HG02840 (cell line): ENCODE measurements around the gene FBXO24.

Experiments
- ATAC-seq: cut with Tn5 transposase; IDR thresholded peaks from one replicate; pipeline ENCODE4 v1.9.1; 2021; ENCODE audit warnings: mild to moderate bottlenecking, moderate library complexity, moderate number of reproducible peaks; ENCODE audit not compliant: unreplicated experiment, low FRiP score

FBXO24 gene

GRCh38 chr7:100612730-100613390, 26.7 kb downstream of the FBXO24 start:
- ATAC-seq, result no peak

GRCh38 chr7:100613412-100614175, 27.5 kb downstream of the FBXO24 start:
- ATAC-seq, result no peak

GRCh38 chr7:100614308-100614861, 28.3 kb downstream of the FBXO24 start:
- no peak for ATAC-seq

GRCh38 chr7:100620239-100620638, 34.1 kb downstream of the FBXO24 start:
- no peak for ATAC-seq

GRCh38 chr7:100620804-100621203, 34.7 kb downstream of the FBXO24 start:
- ATAC-seq, result no peak

GRCh38 chr7:100621554-100621953, 35.4 kb downstream of the FBXO24 start:
- ATAC-seq, result no peak

- no peak for ATAC-seq
Measured at GRCh38 chr7:100623951-100624824, 38.1 kb downstream of the FBXO24 start.

GRCh38 chr7:100626055-100626454, 39.9 kb downstream of the FBXO24 start:
- no peak for ATAC-seq

GRCh38 chr7:100626530-100627237, 40.6 kb downstream of the FBXO24 start:
- ATAC-seq, result peak; percentile 51

GRCh38 chr7:100627238-100627549, 41.1 kb downstream of the FBXO24 start:
- ATAC-seq, result no peak

GRCh38 chr7:100629117-100629716, 43.1 kb downstream of the FBXO24 start:
- no peak for ATAC-seq

- no peak for ATAC-seq
Measured at GRCh38 chr7:100630066-100630465, 43.9 kb downstream of the FBXO24 start.

GRCh38 chr7:100632951-100633717, 47.0 kb downstream of the FBXO24 start:
- no peak for ATAC-seq

- no peak for ATAC-seq
Measured at GRCh38 chr7:100639995-100640516, 53.9 kb downstream of the FBXO24 start.

GRCh38 chr7:100640517-100641440, 54.7 kb downstream of the FBXO24 start:
- ATAC-seq, result no peak

- ATAC-seq, result no peak
Measured at GRCh38 chr7:100641463-100641859, 55.3 kb downstream of the FBXO24 start, which contains the start of gene TFR2. Gene TFR2 (minus strand): TSS chr7:100641552. CDS start chr7:100641509, 43 bp downstream.

GRCh38 chr7:100641860-100642533, 55.9 kb downstream of the FBXO24 start:
- ATAC-seq, result no peak
